GM12878 (cell line): Measurements from ENCODE around the gene CLEC2L. TPM values are rescaled to one million over a fixed set of nuclear protein-coding genes. Genes with fewer than 3 reads are reported as not detected.
"Not testable (repeated sequence)": the region's sequence is repeated elsewhere in the genome, so short reads cannot be mapped to it uniquely, and the experiment has no call there.

Experiments
- ATAC-seq: fragments of 200-7000 bp; cut with Tn5 transposase; 3 replicates; pipeline ENCODE4 v1.9.1; 2020; ENCODE audit warnings: mild to moderate bottlenecking, moderate library complexity
- BruUV-seq: library from RNA; stranded (reverse); fragments of 400-500 nt; replicated peaks from 2 replicates; lab custom pipeline; 2021; lab: Mats Ljungman, UMichigan
- CTCF ChIA-PET: fragments of 300-600 bp; sonication (Branson Sonifier 250); formaldehyde crosslinking; extraction: SDS; loops from one replicate; lab custom pipeline; 2021; ENCODE audit warnings: inconsistent platforms; lab: Yijun Ruan, JAX
- POLR2A ChIA-PET: fragments of 350-600 bp; formaldehyde crosslinking; extraction: SDS; loops from one replicate; lab custom pipeline; 2021; ENCODE audit warnings: inconsistent platforms; lab: Charles Lee
- RAD21 ChIA-PET: fragments of 300-600 bp; sonication (Branson Sonifier 250); formaldehyde crosslinking; loops from one replicate; lab custom pipeline; 2023; ENCODE audit warnings: antibody characterized with exemption; ENCODE audit not compliant: unreplicated experiment; lab: Charles Lee
- SMC1A ChIA-PET: fragments of 300-600 bp; sonication (Branson Sonifier 250); formaldehyde crosslinking; loops from one replicate; lab custom pipeline; 2023; ENCODE audit not compliant: unreplicated experiment, uncharacterized antibody; lab: Charles Lee
- DNase-seq: peaks from one replicate; pipeline ENCODE4 v3.0.0-alpha.2; 2011; ENCODE audit warnings: low read depth, low spot score
- FAIRE-seq: peaks from 3 replicates; lab custom pipeline; 2011; peaks lifted over from hg19 to GRCh38; lab: Jason Lieb, UNC
- H2AFZ ChIP-seq: 2 replicates; pipeline ENCODE4 v1.6.0; 2011; ENCODE audit warnings: low read depth, low read length, control low read depth; ENCODE audit not compliant: control insufficient read depth
- H3K27ac ChIP-seq: 2 replicates; pipeline ENCODE4 v1.5.1; 2011; ENCODE audit warnings: control low read depth; ENCODE audit not compliant: control insufficient read depth, insufficient read depth
- H3K27me3 ChIP-seq, 2 experiments: replicated peaks in 1 of 2; 2 replicates each; pipeline versions ENCODE4 v1.6.0 to v1.6.1; 2011; ENCODE audit warnings: low read length in 1 of 2; ENCODE audit not compliant: control insufficient read depth in 2 of 2, insufficient read depth in 2 of 2
- H3K36me3 ChIP-seq, 2 experiments: 2 replicates each; pipeline ENCODE4 v1.5.1; 2011; ENCODE audit warnings: low read length in 1 of 2; ENCODE audit not compliant: control insufficient read depth in 2 of 2, insufficient read depth in 2 of 2
- H3K4me1 ChIP-seq: 2 replicates; pipeline ENCODE4 v1.6.1; 2011; ENCODE audit warnings: mild to moderate bottlenecking, low read length, moderate library complexity, mixed read lengths; ENCODE audit not compliant: control insufficient read depth, insufficient read depth
- H3K4me2 ChIP-seq: 2 replicates; pipeline ENCODE4 v1.6.0; 2011; ENCODE audit warnings: control low read depth; ENCODE audit not compliant: control insufficient read depth, insufficient read depth
- H3K4me3 ChIP-seq: fragments of 200-600 bp; sonication (generic); 2 replicates; pipeline ENCODE4 v1.5.1; 2016
- H3K79me2 ChIP-seq: 2 replicates; pipeline ENCODE4 v1.6.0; 2011; ENCODE audit warnings: low read length; ENCODE audit not compliant: control insufficient read depth, insufficient read depth
- H3K9ac ChIP-seq: 2 replicates; pipeline ENCODE4 v1.8.0; 2011; ENCODE audit warnings: low read length, control low read depth, mixed read lengths; ENCODE audit not compliant: control insufficient read depth, insufficient read depth
- H3K9me3 ChIP-seq: replicated peaks from 3 replicates; pipeline ENCODE4 v1.5.1; 2011; ENCODE audit warnings: mild to moderate bottlenecking, low read length; ENCODE audit not compliant: control insufficient read depth, insufficient read depth
- H4K20me1 ChIP-seq: 2 replicates; pipeline ENCODE4 v1.6.0; 2011; ENCODE audit not compliant: control insufficient read depth, insufficient read depth
- NFXL1 ChIP-seq: fragments of 450-650 bp; IDR thresholded peaks from 2 replicates; pipeline ENCODE4 v1.6.1; 2017; ENCODE audit warnings: antibody characterized with exemption, mild to moderate bottlenecking, borderline replicate concordance
- SREBF1 ChIP-seq: IDR thresholded peaks from 2 replicates; pipeline ENCODE4 v1.6.1; 2012; ENCODE audit warnings: mild to moderate bottlenecking, low read length
- ZNF592 ChIP-seq: fragments of 450-650 bp; IDR thresholded peaks from 2 replicates; pipeline ENCODE4 v1.6.1; 2017; ENCODE audit warnings: mild to moderate bottlenecking, moderate library complexity
- WGBS: methylation state at CpG from one replicate; pipeline ENCODE4 v1.1.6; 2016; ENCODE audit warnings: low lambda C conversion rate; ENCODE audit not compliant: insufficient replicate concordance, insufficient coverage; ENCODE audit errors: missing lambda C conversion rate; 5-methylcytosine and 5-hydroxymethylcytosine counted together
- in situ Hi-C: fragments of 300-500 bp; cut with MboI; formaldehyde crosslinking; loops from 9 replicates; pipeline ENCODE4 v1.14.3; 2018; ENCODE audit warnings: mixed read lengths
- intact Hi-C: fragments of 100-400 bp; cut with micrococcal nuclease; formaldehyde crosslinking; loops from one replicate; pipeline ENCODE4 v1.14.2; 2022; ENCODE audit not compliant: unreplicated experiment
- polyA plus RNA-seq, 11 experiments: library from polyadenylated mRNA; depleted of rRNA in 4 of 11; unstranded in 6 of 11; stranded (reverse) in 5 of 11; fragments of >200 nt; fragmentation: Nextera tagmentation in 4 of 11; fragmentation: Illumina TruSeq in 1 of 11; extraction: Ambion mirVana in 4 of 11; extraction: Trizol in 1 of 11; gene quantifications; 1 replicate in 1 of 11; 2 replicates in 10 of 11; pipeline versions ENCODE4 v1.2.1 to v1.2.3, GENCODE V29; 2011 to 2016; ENCODE audit warnings: inconsistent platforms in 2 of 11, missing spikeins in 2 of 11, low read depth in 1 of 11
- total RNA-seq, 4 experiments: library from RNA; depleted of rRNA in 3 of 4; stranded (reverse); fragments of >200 nt in 3 of 4; fragmentation: Illumina TruSeq in 1 of 4; extraction: Trizol in 1 of 4; gene quantifications; 2 replicates each; pipeline versions ENCODE4 v1.2.1 to v1.2.3, GENCODE V29; 2013 to 2021

Gene CLEC2L
- total and polyA plus RNA-seq, 10 of the 15 experiments (the other 5 are each of a cell fraction or from before 2014, with no cell fraction given), result not detected

- POLR2A ChIA-PET, result interaction anchor here (0.8 kb wide), 1 partner anchor 66 kb away, joined by 3 read pairs; no protein-coding TSS in a partner anchor
- intact Hi-C loops (no loop called here), in situ Hi-C loops (no loop called here)
- SMC1A ChIA-PET, result interaction anchor here (1.0 kb wide), 1 partner anchor 10 kb away, joined by 3 read pairs; no protein-coding TSS in a partner anchor
- H3K9ac ChIP-seq, result no peak overlapping the region
- RAD21 ChIA-PET, result no interaction called here
- no TSS peak for BruUV-seq
- H3K4me3 ChIP-seq, result no peak overlapping the region
- no peak overlapping the region for H3K4me2 ChIP-seq
- TF ChIP-seq NFXL1 (no peak), SREBF1 (no peak), ZNF592 (no peak)
- CTCF ChIA-PET, result interaction anchor here (1.1 kb wide), 1 partner anchor 39 kb away, joined by 3 read pairs; no protein-coding TSS in a partner anchor
- no peaks in the 10 kb centered on the region for H3K79me2 ChIP-seq
- WGBS, result 18% methylated on average over 5 of the region's 5 CpGs
- no peaks in the 10 kb centered on the region for H3K36me3 ChIP-seq
- no peaks in the 10 kb centered on the region for H3K9me3 ChIP-seq
- FAIRE-seq (no peak), DNase-seq (no peak), ATAC-seq (no peak)
- peaks cover 0 to 3% of the 10 kb centered on the region in 2 experiments; a peak in 1 of 4 replicates for H3K27me3 ChIP-seq
- H3K4me1 ChIP-seq, result no peaks in the 10 kb centered on the region
- H3K27ac ChIP-seq, result no peak overlapping the region
- H2AFZ ChIP-seq, result no peak overlapping the region
- no peaks in the 10 kb centered on the region for H4K20me1 ChIP-seq
These were observed 25.0 kb downstream of the CLEC2L start for GRCh38 chr7:139548302-139549028.

- H3K4me2 ChIP-seq, RAD21 ChIA-PET, H3K27ac ChIP-seq, POLR2A ChIA-PET, H4K20me1 ChIP-seq, intact Hi-C loops, H3K79me2 ChIP-seq, H3K36me3 ChIP-seq, SMC1A ChIA-PET, BruUV-seq, H3K9me3 ChIP-seq, FAIRE-seq, H3K4me3 ChIP-seq, H3K27me3 ChIP-seq, H3K4me1 ChIP-seq, H2AFZ ChIP-seq, in situ Hi-C loops, DNase-seq, H3K9ac ChIP-seq, ATAC-seq: not testable (repeated sequence)
- 49% methylated on average over 8 of the region's 8 CpGs for WGBS
- CTCF ChIA-PET, result interaction anchor here (0.7 to 1.6 kb wide), 2 partner anchors 9 to 616 kb away, joined by 4 read pairs; no protein-coding TSS in a partner anchor
These were observed 30.7 kb downstream of the CLEC2L start for GRCh38 chr7:139553991-139554700.
